Measurements from ENCODE around the gene CILP.

GRCh38 chr15:65226221-65226620 lies 14.9 kb upstream of the CILP start:
- TF ChIP-seq CTCF (IDR thresholded peaks at IDR 0.05) (no peak), POLR2A (IDR thresholded peaks at IDR 0.05) (no peak)

Measured in heart left ventricle (tissue), 13 donors.